A549 (cell line): Measurements from ENCODE around the gene RDH11. TPM values are rescaled to one million over a fixed set of nuclear protein-coding genes. Genes with fewer than 3 reads are reported as not detected.

Experiments
- ATAC-seq, 2 experiments: fragments of 200-7000 bp in 1 of 2; fragments of >200 bp in 1 of 2; cut with Nextera tagmentation in 1 of 2; cut with Tn5 transposase in 1 of 2; 3 replicates each; pipeline versions ENCODE4 v1.8.0 to v1.9.1; 2018 to 2020; ENCODE audit warnings: mild to moderate bottlenecking in 1 of 2, moderate library complexity in 1 of 2
- CTCF ChIA-PET: fragments of 300-600 bp; sonication (Branson Sonifier 250); formaldehyde crosslinking; extraction: SDS; loops from one replicate; lab custom pipeline; 2021; ENCODE audit warnings: antibody characterized with exemption, inconsistent platforms; lab: Yijun Ruan, JAX
- POLR2A ChIA-PET: fragments of 350-600 bp; formaldehyde crosslinking; extraction: SDS; loops from one replicate; lab custom pipeline; 2021; ENCODE audit warnings: antibody characterized with exemption, inconsistent platforms; lab: Yijun Ruan, JAX
- DNase-seq, 2 experiments: peaks; one replicate each; pipeline versions ENCODE4 v3.0.0 to v3.0.0-alpha.2; 2011 to 2016; ENCODE audit warnings: low read depth in 1 of 2, low spot score in 1 of 2
- FAIRE-seq: peaks from 2 replicates; lab custom pipeline; 2011; peaks lifted over from hg19 to GRCh38; lab: Jason Lieb, UNC
- H3K27ac ChIP-seq, 2 experiments: fragments of >200 bp; sonication (Bioruptor Twin); formaldehyde crosslinking; 3 replicates each; pipeline ENCODE4 v1.5.1; 2016 to 2017
- H3K4me1 ChIP-seq: fragments of >200 bp; sonication (Bioruptor Twin); formaldehyde crosslinking; 3 replicates; pipeline ENCODE4 v1.6.1; 2016
- H3K4me2 ChIP-seq: fragments of >200 bp; sonication (Bioruptor Twin); formaldehyde crosslinking; 3 replicates; pipeline ENCODE4 v1.6.1; 2016
- H3K4me3 ChIP-seq: fragments of >200 bp; sonication (Bioruptor Twin); formaldehyde crosslinking; 3 replicates; pipeline ENCODE4 v1.5.1; 2016
- H3K9me3 ChIP-seq: fragments of >200 bp; sonication (Bioruptor Twin); formaldehyde crosslinking; 3 replicates; pipeline ENCODE4 v1.6.1; 2016
- ATOH8 ChIP-seq: fragments of 250-450 bp; sonication (Bioruptor Pico); IDR thresholded peaks from 2 replicates; pipeline ENCODE4 v1.5.0; 2020; ENCODE audit warnings: low read depth, mild to moderate bottlenecking, moderate library complexity
- BCL3 ChIP-seq: fragments of >200 bp; sonication (Bioruptor Twin); formaldehyde crosslinking; IDR thresholded peaks from 3 replicates; pipeline ENCODE4 v1.6.1; 2016
- BHLHE40 ChIP-seq: IDR thresholded peaks from 2 replicates; pipeline ENCODE4 v1.6.1; 2012; ENCODE audit warnings: low read depth, low read length, inconsistent platforms
- CBX2 ChIP-seq: fragments of 200-600 bp; sonication (generic); IDR thresholded peaks from 2 replicates; pipeline ENCODE4 v1.6.1; 2016; ENCODE audit warnings: low read depth, mild to moderate bottlenecking, borderline replicate concordance
- CBX8 ChIP-seq: fragments of 200-600 bp; sonication (generic); IDR thresholded peaks from 2 replicates; pipeline ENCODE4 v1.6.1; 2016
- CEBPB ChIP-seq, 2 experiments: fragments of >200 bp in 1 of 2; sonication (Bioruptor Twin) in 1 of 2; formaldehyde crosslinking in 1 of 2; IDR thresholded peaks; 2 replicates each; pipeline ENCODE4 v1.6.1; 2012 to 2016
- CHD4 ChIP-seq: fragments of 200-600 bp; sonication (generic); IDR thresholded peaks from 2 replicates; pipeline ENCODE4 v1.6.1; 2016; ENCODE audit warnings: antibody characterized with exemption, mild to moderate bottlenecking, borderline replicate concordance
- E2F6 ChIP-seq: IDR thresholded peaks from 2 replicates; pipeline ENCODE4 v1.6.1; 2012; ENCODE audit warnings: low read depth, borderline replicate concordance
- EP300 ChIP-seq, 2 experiments: fragments of >200 bp; sonication (Bioruptor Twin); formaldehyde crosslinking; IDR thresholded peaks; 2 replicates in 1 of 2; 3 replicates in 1 of 2; pipeline ENCODE4 v1.6.1; 2016 to 2017
- FOSB ChIP-seq: fragments of 250-450 bp; sonication (Bioruptor Pico); IDR thresholded peaks from 2 replicates; pipeline ENCODE4 v1.5.0; 2020; ENCODE audit warnings: mild to moderate bottlenecking, moderate library complexity
- FOSL2 ChIP-seq, 2 experiments: fragments of 450-650 bp in 1 of 2; fragments of >200 bp in 1 of 2; sonication (Bioruptor Twin) in 1 of 2; formaldehyde crosslinking; IDR thresholded peaks; 2 replicates each; pipeline versions ENCODE4 v1.5.0 to v1.6.1; 2016 to 2020; ENCODE audit warnings: mild to moderate bottlenecking in 1 of 2, moderate library complexity in 1 of 2
- FOXS1 ChIP-seq: fragments of 250-450 bp; sonication (Bioruptor Pico); IDR thresholded peaks from 2 replicates; pipeline ENCODE4 v1.5.0; 2020; ENCODE audit warnings: mild to moderate bottlenecking, moderate library complexity
- HOXA7 ChIP-seq: fragments of 250-450 bp; sonication (Bioruptor Pico); IDR thresholded peaks from 2 replicates; pipeline ENCODE4 v1.5.0; 2020; ENCODE audit warnings: mild to moderate bottlenecking, moderate library complexity
- HOXB13 ChIP-seq: fragments of 250-450 bp; sonication (Bioruptor Pico); IDR thresholded peaks from 2 replicates; pipeline ENCODE4 v1.5.0; 2020; ENCODE audit warnings: low read depth, mild to moderate bottlenecking, moderate library complexity
- HOXB5 ChIP-seq: fragments of 250-450 bp; sonication (Bioruptor Pico); IDR thresholded peaks from 2 replicates; pipeline ENCODE4 v1.5.0; 2020; ENCODE audit warnings: mild to moderate bottlenecking, moderate library complexity
- JUN ChIP-seq, 2 experiments: fragments of >200 bp; sonication (Bioruptor Twin); formaldehyde crosslinking; IDR thresholded peaks; 2 replicates in 1 of 2; 3 replicates in 1 of 2; pipeline ENCODE4 v1.6.1; 2016 to 2017
- JUNB ChIP-seq: fragments of >200 bp; sonication (Bioruptor Twin); formaldehyde crosslinking; IDR thresholded peaks from 2 replicates; pipeline ENCODE4 v1.6.1; 2016
- KDM1A ChIP-seq: fragments of 200-600 bp; sonication (generic); IDR thresholded peaks from 2 replicates; pipeline ENCODE4 v1.6.1; 2016; ENCODE audit warnings: low read depth, mild to moderate bottlenecking
- KDM5A ChIP-seq: fragments of 200-600 bp; sonication (generic); IDR thresholded peaks from 2 replicates; pipeline ENCODE4 v1.6.1; 2016; ENCODE audit warnings: antibody characterized with exemption, mild to moderate bottlenecking
- MAX ChIP-seq: IDR thresholded peaks from 2 replicates; pipeline ENCODE4 v1.6.1; 2012
- MAZ ChIP-seq: fragments of 150-350 bp; IDR thresholded peaks from 2 replicates; pipeline ENCODE4 v1.6.1; 2014; ENCODE audit warnings: antibody characterized with exemption, low read depth, low read length, borderline replicate concordance
- NR3C1 ChIP-seq: fragments of >200 bp; sonication (Bioruptor Twin); formaldehyde crosslinking; IDR thresholded peaks from 3 replicates; pipeline ENCODE4 v1.6.1; 2017
- PHF8 ChIP-seq: fragments of 200-600 bp; sonication (generic); IDR thresholded peaks from 2 replicates; pipeline ENCODE4 v1.6.1; 2016; ENCODE audit warnings: low read depth, mild to moderate bottlenecking, antibody characterized with exemption, moderate library complexity, borderline replicate concordance
- POLR2A ChIP-seq: IDR thresholded peaks from 2 replicates; pipeline ENCODE4 v1.6.1; 2012; ENCODE audit warnings: mild to moderate bottlenecking, low read length
- POLR2AphosphoS2 ChIP-seq: conservative IDR thresholded peaks from 2 replicates; pipeline ENCODE4 v1.6.1; 2012; ENCODE audit warnings: low read length, improper control_type of control experiment, inconsistent platforms
- RCOR1 ChIP-seq: fragments of 150-350 bp; IDR thresholded peaks from 2 replicates; pipeline ENCODE4 v1.6.1; 2014; ENCODE audit warnings: antibody characterized with exemption, low read length, low read depth
- RNF2 ChIP-seq: fragments of 200-600 bp; sonication (generic); IDR thresholded peaks from 2 replicates; pipeline ENCODE4 v1.6.1; 2016; ENCODE audit warnings: low read depth, mild to moderate bottlenecking, antibody characterized with exemption, moderate library complexity, borderline replicate concordance
- TFCP2L1 ChIP-seq: fragments of 250-450 bp; sonication (Bioruptor Pico); IDR thresholded peaks from 2 replicates; pipeline ENCODE4 v1.5.0; 2021; ENCODE audit warnings: mild to moderate bottlenecking
- TP53 ChIP-seq: fragments of 250-450 bp; sonication (Bioruptor Pico); IDR thresholded peaks from 2 replicates; pipeline ENCODE4 v1.5.0; 2021; ENCODE audit warnings: mild to moderate bottlenecking, moderate library complexity
- USF2 ChIP-seq: fragments of 450-650 bp; IDR thresholded peaks from 2 replicates; pipeline ENCODE4 v1.6.1; 2014; ENCODE audit warnings: antibody characterized with exemption
- ZC3H11A ChIP-seq: fragments of 450-650 bp; IDR thresholded peaks from 2 replicates; pipeline ENCODE4 v1.6.1; 2014; ENCODE audit warnings: antibody characterized with exemption, mild to moderate bottlenecking
- ZSCAN20 ChIP-seq: fragments of 250-450 bp; sonication (Bioruptor Pico); IDR thresholded peaks from 2 replicates; pipeline ENCODE4 v1.8.0; 2022; ENCODE audit warnings: mild to moderate bottlenecking, moderate library complexity
- WGBS: methylation state at CpG from one replicate; pipeline ENCODE4 v1.1.6; 2017; ENCODE audit errors: missing lambda C conversion rate; 5-methylcytosine and 5-hydroxymethylcytosine counted together
- polyA minus RNA-seq: library from RNA; depleted of rRNA, polyadenylated mRNA; stranded (reverse); fragments of >200 nt; gene quantifications from 2 replicates; pipeline ENCODE4 v1.2.3, GENCODE V29; 2011; rRNA and poly(A)+ RNA removed
- polyA plus RNA-seq, 4 experiments: library from polyadenylated mRNA; depleted of rRNA in 3 of 4; stranded (reverse); fragments of >200 nt; fragmentation: RNase III in 1 of 4; extraction: RNeasy Plus Mini Kit Qiagen cat#74134 plus additional on column Dnase treatment in 1 of 4; gene quantifications; 2 replicates in 3 of 4; 3 replicates in 1 of 4; pipeline ENCODE4 v1.2.3, GENCODE V29; 2011 to 2017

RDH11 gene
- polyA plus RNA-seq (2011; rRNA removed) (132 and 146 TPM in 2 replicates), polyA plus RNA-seq (2017; fragmentation: RNase III; extraction: RNeasy Plus Mini Kit Qiagen cat#74134 plus additional on column Dnase treatment) (62.1 to 85.7 TPM (median 83.8 TPM) in 3 replicates), polyA minus RNA-seq (136 and 139 TPM in 2 replicates)
- polyA plus RNA-seq (2012; cell fraction: cytosol; rRNA removed): 50.1 and 61.0 TPM in 2 replicates
- 51.6 and 59.5 TPM in 2 replicates for polyA plus RNA-seq (2012; cell fraction: nucleus; rRNA removed)

- peak; percentile 89 to 94 for DNase-seq
- TF ChIP-seq TFCP2L1 (CRISPR knock-in tag) (no peak), CBX2 (no peak), NR3C1 (no peak), POLR2A (peak; percentile 94), E2F6 (no peak; the same call in 1 of the 2 replicates), JUN (IDR thresholded peaks at IDR 0.05) (peak; percentile 71 to 81), CEBPB (IDR thresholded peaks at IDR 0.05) (peak; percentile 88 to 97), ZC3H11A (no peak), ZSCAN20 (CRISPR knock-in tag) (no peak), FOSL2 (IDR thresholded peaks at IDR 0.05) (no peak), FOSL2 (CRISPR knock-in tag; IDR thresholded peaks at IDR 0.05) (no peak), TP53 (CRISPR knock-in tag) (no peak), EP300 (IDR thresholded peaks at IDR 0.05) (no peak), MAX (peak; percentile 43; the same call in 1 of the 2 replicates), HOXB13 (CRISPR knock-in tag) (no peak), PHF8 (peak; percentile 88), HOXA7 (CRISPR knock-in tag) (no peak), KDM1A (no peak), CBX8 (no peak), RCOR1 (no peak), USF2 (no peak), KDM5A (0 out of 2 replicates have a peak, but pooled peaks have one; percentile 31), HOXB5 (no peak), BCL3 (peak; percentile 79; the same call in 2 of the 3 replicates), FOXS1 (CRISPR knock-in tag) (no peak), RNF2 (no peak), ATOH8 (no peak), POLR2AphosphoS2 (no peak), MAZ (peak; percentile 71; the same call in 1 of the 2 replicates), BHLHE40 (no peak), CHD4 (no peak), JUNB (no peak), FOSB (no peak)
- TF ChIP-seq, all 56 proteins: peak for 8
- CTCF ChIA-PET: interaction anchor here (1.0 to 3.1 kb wide), 3 partner anchors 8 to 111 kb away, joined by 3 to 26 read pairs (median 12); partner anchors contain the start of gene VTI1B
- FAIRE-seq (no peak), ATAC-seq (peak; percentile 98 to 99)
- peaks cover 21% of the 10 kb centered on the region for H3K4me1 ChIP-seq
- peak within 1 kb of the TSS; percentile 89 to 93 for H3K27ac ChIP-seq
- peak within 1 kb of the TSS; percentile 68 for H3K4me2 ChIP-seq
- peak within 1 kb of the TSS; percentile 96 for H3K4me3 ChIP-seq
- no peaks in the 10 kb centered on the region for H3K9me3 ChIP-seq
- WGBS: 0% methylated on average over 25 of the region's 25 CpGs
- POLR2A ChIA-PET: interaction anchor here (0.5 to 2.3 kb wide), 19 partner anchors 9 to 1098 kb away, joined by 3 to 22 read pairs (median 4); partner anchors contain the start of genes ATP6V1D, EIF2S1, PIGH and PLEK2
Measured at GRCh38 chr14:67695394-67695949, at the start of gene RDH11. RDH11 (minus strand) TSS chr14:67695764; CDS start chr14:67695703, 61 bp downstream.
